HepG2 (cell line): Measurements from ENCODE around the gene WFDC12. TPM values are rescaled to one million over a fixed set of nuclear protein-coding genes. Genes with fewer than 3 reads are reported as not detected.

Source experiments
- ATAC-seq: fragments of 200-7000 bp; cut with Tn5 transposase; 3 replicates; pipeline ENCODE4 v1.9.1; 2020; ENCODE audit warnings: mild to moderate bottlenecking, moderate library complexity
- BruUV-seq: library from RNA; stranded (reverse); fragments of 400-500 nt; replicated peaks from 2 replicates; lab custom pipeline; 2021; lab: Mats Ljungman, UMichigan
- CTCF ChIA-PET: fragments of 300-600 bp; formaldehyde crosslinking; extraction: SDS; loops from one replicate; lab custom pipeline; 2021; ENCODE audit warnings: low total read pairs, inconsistent platforms, low intra/inter-chr PET ratio; lab: Yijun Ruan, JAX
- POLR2A ChIA-PET: fragments of 350-600 bp; sonication (Branson Sonifier 250); formaldehyde crosslinking; loops from one replicate; lab custom pipeline; 2020; ENCODE audit warnings: antibody characterized with exemption, inconsistent platforms; lab: Yijun Ruan, JAX
- DNase-seq: peaks from one replicate; pipeline ENCODE4 v3.0.0-alpha.2; 2015; ENCODE audit warnings: low spot score
- FAIRE-seq: peaks from 3 replicates; lab custom pipeline; 2011; peaks lifted over from hg19 to GRCh38; lab: Jason Lieb, UNC
- H2AFZ ChIP-seq: one replicate; pipeline ENCODE4 v1.6.1; 2011; ENCODE audit warnings: low read length, inconsistent platforms
- H3K27ac ChIP-seq: fragments of 300-600 bp; 3 replicates; pipeline ENCODE4 v1.8.0; 2011; ENCODE audit warnings: mixed run types, mild to moderate bottlenecking, mixed read lengths, low read length, inconsistent platforms; ENCODE audit not compliant: insufficient read depth; ENCODE audit errors: extremely low read length
- H3K27me3 ChIP-seq, 2 experiments: fragments of 200-600 bp in 1 of 2; 2 replicates in 1 of 2; 3 replicates in 1 of 2; pipeline versions ENCODE4 v1.6.0 to v1.8.0; 2011; ENCODE audit warnings: low read length in 2 of 2, mild to moderate bottlenecking in 2 of 2, moderate library complexity in 2 of 2, inconsistent platforms in 1 of 2; ENCODE audit not compliant: insufficient read depth in 2 of 2, control insufficient read depth in 1 of 2
- H3K36me3 ChIP-seq, 2 experiments: fragments of 200-600 bp in 1 of 2; replicated peaks in 1 of 2; 2 replicates in 1 of 2; 3 replicates in 1 of 2; pipeline versions ENCODE4 v1.5.1 to v1.8.0; 2011; ENCODE audit warnings: low read length in 2 of 2, inconsistent platforms in 1 of 2; ENCODE audit not compliant: insufficient read depth in 2 of 2, control insufficient read depth in 1 of 2
- H3K4me1 ChIP-seq: 2 replicates; pipeline ENCODE4 v1.5.1; 2012; ENCODE audit warnings: low read length, inconsistent platforms; ENCODE audit not compliant: insufficient read depth
- H3K4me2 ChIP-seq: 2 replicates; pipeline ENCODE4 v1.6.0; 2011; ENCODE audit warnings: low read depth, low read length, inconsistent platforms
- H3K4me3 ChIP-seq, 3 experiments: fragments of 200-600 bp in 1 of 3; sonication (generic), shearing (Covaris generic) in 1 of 3; replicated peaks in 1 of 3; 2 replicates each; pipeline ENCODE4 v1.5.1; 2011 to 2016; ENCODE audit warnings: low read length in 3 of 3, inconsistent platforms in 2 of 3, low read depth in 2 of 3, mild to moderate bottlenecking in 2 of 3, control low read depth in 1 of 3, mixed read lengths in 1 of 3; ENCODE audit not compliant: insufficient read depth in 1 of 3
- H3K79me2 ChIP-seq: one replicate; pipeline ENCODE4 v1.6.1; 2011; ENCODE audit warnings: low read length, inconsistent platforms; ENCODE audit not compliant: insufficient read depth
- H3K9ac ChIP-seq: 2 replicates; pipeline ENCODE4 v1.6.0; 2011; ENCODE audit warnings: mild to moderate bottlenecking, low read depth, low read length, inconsistent platforms; ENCODE audit not compliant: insufficient read depth
- H3K9me3 ChIP-seq: 2 replicates; pipeline ENCODE4 v1.5.1; 2012; ENCODE audit warnings: mild to moderate bottlenecking, low read length
- H4K20me1 ChIP-seq: 2 replicates; pipeline ENCODE4 v1.6.0; 2011; ENCODE audit warnings: inconsistent platforms, mild to moderate bottlenecking, low read length, moderate library complexity; ENCODE audit not compliant: insufficient read depth
- ARHGAP35 ChIP-seq: sonication (generic); formaldehyde crosslinking; IDR thresholded peaks from 2 replicates; pipeline ENCODE4 v1.9.0; 2022; ENCODE audit warnings: mild to moderate bottlenecking, inconsistent platforms, moderate library complexity, missing genetic modification reagents, borderline replicate concordance
- ATF6 ChIP-seq: sonication (generic); formaldehyde crosslinking; conservative IDR thresholded peaks from 2 replicates; pipeline ENCODE4 v1.4.0; 2020; ENCODE audit warnings: missing genetic modification reagents
- FLYWCH1 ChIP-seq: sonication (generic); formaldehyde crosslinking; IDR thresholded peaks from 2 replicates; pipeline ENCODE4 v1.8.1; 2023; ENCODE audit warnings: mild to moderate bottlenecking, missing genetic modification reagents
- MLLT10 ChIP-seq: sonication (generic); formaldehyde crosslinking; IDR thresholded peaks from 2 replicates; pipeline ENCODE4 v1.4.0; 2020; ENCODE audit warnings: missing genetic modification reagents
- PHF8 ChIP-seq: sonication (generic); formaldehyde crosslinking; IDR thresholded peaks from 2 replicates; pipeline ENCODE4 v1.5.0; 2020; ENCODE audit warnings: missing genetic modification reagents
- SALL2 ChIP-seq: sonication (generic); formaldehyde crosslinking; IDR thresholded peaks from 2 replicates; pipeline ENCODE4 v1.8.1; 2023; ENCODE audit warnings: mild to moderate bottlenecking, missing genetic modification reagents, inconsistent platforms
- SIN3B ChIP-seq: fragments of 150-350 bp; IDR thresholded peaks from 2 replicates; pipeline ENCODE4 v1.6.1; 2014; ENCODE audit warnings: low read length
- SRF ChIP-seq: IDR thresholded peaks from 2 replicates; pipeline ENCODE4 v1.6.1; 2011; ENCODE audit warnings: mild to moderate bottlenecking, low read depth, low read length, moderate library complexity
- ZBTB3 ChIP-seq: sonication (generic); formaldehyde crosslinking; IDR thresholded peaks from 2 replicates; pipeline ENCODE4 v1.4.0; 2020; ENCODE audit warnings: low read depth, mild to moderate bottlenecking, moderate library complexity, missing genetic modification reagents, borderline replicate concordance
- ZFP37 ChIP-seq: sonication (generic); formaldehyde crosslinking; IDR thresholded peaks from 2 replicates; pipeline ENCODE4 v1.4.0; 2020; ENCODE audit warnings: missing genetic modification reagents, borderline replicate concordance
- ZHX1 ChIP-seq: sonication (generic); formaldehyde crosslinking; IDR thresholded peaks from 2 replicates; pipeline ENCODE4 v1.8.1; 2022; ENCODE audit warnings: low read depth, mild to moderate bottlenecking, missing genetic modification reagents
- ZKSCAN8 ChIP-seq: IDR thresholded peaks from 2 replicates; pipeline ENCODE4 v1.6.1; 2016; ENCODE audit warnings: borderline replicate concordance, missing genetic modification reagents, missing compliant biosample characterization
- ZNF207 ChIP-seq: fragments of 450-650 bp; IDR thresholded peaks from 2 replicates; pipeline ENCODE4 v1.6.1; 2016; ENCODE audit warnings: antibody characterized with exemption, borderline replicate concordance
- ZNF354B ChIP-seq: sonication (generic); formaldehyde crosslinking; IDR thresholded peaks from 2 replicates; pipeline ENCODE4 v1.8.0; 2022; ENCODE audit warnings: mild to moderate bottlenecking, missing genetic modification reagents
- ZNF788 ChIP-seq: sonication (generic); formaldehyde crosslinking; IDR thresholded peaks from 2 replicates; pipeline ENCODE4 v1.5.0; 2020; ENCODE audit warnings: mild to moderate bottlenecking, missing genetic modification reagents, borderline replicate concordance
- WGBS: methylation state at CpG from one replicate; pipeline ENCODE4 v1.1.6; 2017; ENCODE audit warnings: low lambda C conversion rate; 5-methylcytosine and 5-hydroxymethylcytosine counted together
- in situ Hi-C: cut with HindIII; loops from 2 replicates; pipeline ENCODE4 v1.10.0; 2017; ENCODE audit warnings: low pct_unique_long_range_greater_than_20kb; ENCODE audit not compliant: extremely low pct_ligation_motif_present
- intact Hi-C: fragments of 100-400 bp; cut with micrococcal nuclease; formaldehyde crosslinking; loops from one replicate; pipeline ENCODE4 v1.10.0; 2022; ENCODE audit not compliant: unreplicated experiment
- polyA plus RNA-seq, 8 experiments: library from polyadenylated mRNA; depleted of rRNA in 3 of 8; stranded (reverse) in 7 of 8; unstranded in 1 of 8; fragments of >200 nt; fragmentation: Illumina TruSeq in 4 of 8; extraction: Trizol in 4 of 8; gene quantifications; 2 replicates each; pipeline versions ENCODE4 v1.2.1 to v1.2.3, GENCODE V29; 2011 to 2016; ENCODE audit warnings: low read depth in 4 of 8, missing spikeins in 1 of 8, mixed read lengths in 1 of 8; ENCODE audit not compliant: insufficient read depth in 1 of 8
- total RNA-seq, 5 experiments: library from RNA; depleted of rRNA; stranded (reverse); fragments of >200 nt; fragmentation: Illumina TruSeq; extraction: Trizol; gene quantifications; 2 replicates each; pipeline ENCODE4 v1.2.3, GENCODE V29; 2016; ENCODE audit warnings: low read depth in 1 of 5

The WFDC12 gene
- total and polyA plus RNA-seq, 2 of the 13 experiments (the other 11 are each of a cell fraction or from before 2014, with no cell fraction given): not detected

GRCh38 chr20:45087814-45088213 is 36.5 kb downstream of the WFDC12 start:
- Histone ChIP-seq H3K79me2 (no peaks in the 10 kb centered on the region), H4K20me1 (no peaks in the 10 kb centered on the region), H3K4me3 (no peak overlapping the region), H3K4me2 (no peak overlapping the region), H3K9me3 (peaks cover 3% of the 10 kb centered on the region), H2AFZ (no peak overlapping the region), H3K4me1 (no peaks in the 10 kb centered on the region), H3K36me3 (no peaks in the 10 kb centered on the region), H3K9ac (no peak overlapping the region), H3K27ac (no peak overlapping the region), H3K27me3 (no peaks in the 10 kb centered on the region)
- FAIRE-seq (no peak), DNase-seq (no peak), ATAC-seq (no peak)
- BruUV-seq: no TSS peak
- TF ChIP-seq FLYWCH1 (CRISPR knock-in tag) (no peak), ARHGAP35 (CRISPR knock-in tag) (no peak), PHF8 (CRISPR knock-in tag) (no peak), ZBTB3 (CRISPR knock-in tag) (no peak), SALL2 (CRISPR knock-in tag) (no peak)
- ChIA-PET POLR2A (no interaction called here), CTCF (no interaction called here)
- 17% methylated on average over 1 of the region's 1 CpG for WGBS
- intact Hi-C loops: no loop called here
- in situ Hi-C loops: no loop called here

- ATAC-seq: no peak
- H3K36me3 ChIP-seq: no peaks in the 10 kb centered on the region
- no peak overlapping the region for H3K4me3 ChIP-seq
- ChIA-PET POLR2A (no interaction called here), CTCF (no interaction called here)
- intact Hi-C loops (no loop called here), in situ Hi-C loops (no loop called here)
- no peaks in the 10 kb centered on the region for H3K4me1 ChIP-seq
- BruUV-seq: no TSS peak
- H3K27me3 ChIP-seq: no peaks in the 10 kb centered on the region
- no peak overlapping the region for H3K4me2 ChIP-seq
- H2AFZ ChIP-seq: no peak overlapping the region
- peaks cover 8% of the 10 kb centered on the region for H3K9me3 ChIP-seq
- WGBS: 67% methylated on average over 3 of the region's 3 CpGs
- H3K27ac ChIP-seq: no peak overlapping the region
- no peak overlapping the region for H3K9ac ChIP-seq
- DNase-seq: no peak
- no peaks in the 10 kb centered on the region for H3K79me2 ChIP-seq
- H4K20me1 ChIP-seq: no peaks in the 10 kb centered on the region
- FAIRE-seq: no peak
- TF ChIP-seq ZKSCAN8 (no peak), MLLT10 (CRISPR knock-in tag) (no peak), ZHX1 (CRISPR knock-in tag) (no peak), ATF6 (CRISPR knock-in tag) (no peak), ZNF788 (no peak), ZNF207 (no peak), SIN3B (no peak), ZFP37 (CRISPR knock-in tag) (no peak), ZNF354B (no peak), SRF (no peak)
Measured at GRCh38 chr20:45087097-45087790, 37.0 kb downstream of the WFDC12 start.
